Activated CD8-positive, alpha-beta memory T cell treated with anti-CD3 and anti-CD28 coated beads, Interleukin-2, amount 50 U/mL, for 24 hours (primary cell): ENCODE data around the gene BFSP1.

Experiments used
- DNase-seq: peaks from one replicate; pipeline ENCODE4 v3.0.0-alpha.2; 2020; ENCODE audit errors: extremely low read depth

Gene BFSP1

GRCh38 chr20:17497821-17498580 lies 33.2 kb downstream of the BFSP1 start:
- DNase-seq = no peak

- DNase-seq = no peak
Observed at GRCh38 chr20:17495826-17496225, 35.4 kb downstream of the BFSP1 start.

GRCh38 chr20:17494201-17494600 lies 37.0 kb downstream of the BFSP1 start:
- DNase-seq = no peak

DNA sequence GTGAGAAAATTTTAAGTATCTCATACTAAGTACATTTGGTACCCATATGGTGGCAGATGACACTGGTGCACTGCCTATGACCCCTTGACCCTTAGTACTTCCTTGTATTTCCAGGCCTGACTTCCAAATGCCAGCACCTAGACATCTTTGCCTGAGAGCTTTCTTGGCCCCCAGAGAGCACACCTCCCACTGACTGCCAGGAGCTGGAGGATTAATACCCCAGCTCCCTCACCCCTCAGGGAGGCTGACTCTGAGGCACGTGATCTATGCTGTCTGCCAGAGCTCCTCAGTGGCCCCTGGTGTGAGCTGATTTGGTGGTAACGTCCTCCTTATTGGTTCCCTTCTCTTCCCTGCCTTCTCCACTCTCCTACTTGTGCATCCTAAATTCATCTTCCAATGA lies 38.0 kb downstream of the BFSP1 start:
- no peak for DNase-seq

- DNase-seq = no peak
Observed at GRCh38 chr20:17491488-17491887, 39.7 kb downstream of the BFSP1 start.

DNA sequence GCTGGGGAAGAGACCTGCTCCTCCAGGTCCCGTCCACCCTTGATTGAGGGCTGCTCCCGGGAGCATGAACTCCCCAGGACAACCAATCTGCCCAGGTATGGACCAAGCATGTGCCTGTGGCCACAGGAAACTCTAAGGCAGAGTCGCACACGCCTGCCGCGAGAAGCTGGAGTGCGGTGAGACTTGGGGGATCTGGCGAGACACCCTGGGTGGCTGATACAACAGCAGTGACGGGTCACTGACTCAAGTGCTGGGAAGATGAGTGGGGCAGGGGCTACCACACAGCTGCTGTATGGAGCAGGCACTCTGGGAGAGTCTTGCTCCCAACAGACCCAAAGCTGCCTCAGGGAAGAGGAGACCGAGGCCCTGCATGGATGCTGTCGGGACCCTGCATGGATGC lies 40.1 kb downstream of the BFSP1 start:
- DNase-seq = no peak

DNA sequence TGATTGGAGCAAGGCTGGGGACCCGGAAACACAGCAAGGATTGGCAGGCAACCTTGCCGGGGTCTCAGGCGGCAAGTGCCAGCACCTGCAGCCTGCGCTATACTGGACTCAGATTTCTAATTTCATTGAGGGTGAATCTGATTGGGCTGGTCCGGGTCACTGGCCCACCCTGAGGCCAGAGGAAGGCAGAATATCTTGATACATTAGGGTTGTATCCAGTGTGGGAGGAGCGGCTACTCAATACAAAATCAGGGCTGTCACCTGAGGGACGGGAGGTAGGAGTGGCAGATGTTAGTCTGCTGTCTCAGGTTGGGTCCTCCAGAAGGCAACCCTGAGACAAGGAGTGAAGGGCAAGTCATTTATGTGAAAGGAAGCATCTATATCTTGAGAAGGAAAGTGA lies 40.7 kb downstream of the BFSP1 start:
- no peak for DNase-seq

DNA sequence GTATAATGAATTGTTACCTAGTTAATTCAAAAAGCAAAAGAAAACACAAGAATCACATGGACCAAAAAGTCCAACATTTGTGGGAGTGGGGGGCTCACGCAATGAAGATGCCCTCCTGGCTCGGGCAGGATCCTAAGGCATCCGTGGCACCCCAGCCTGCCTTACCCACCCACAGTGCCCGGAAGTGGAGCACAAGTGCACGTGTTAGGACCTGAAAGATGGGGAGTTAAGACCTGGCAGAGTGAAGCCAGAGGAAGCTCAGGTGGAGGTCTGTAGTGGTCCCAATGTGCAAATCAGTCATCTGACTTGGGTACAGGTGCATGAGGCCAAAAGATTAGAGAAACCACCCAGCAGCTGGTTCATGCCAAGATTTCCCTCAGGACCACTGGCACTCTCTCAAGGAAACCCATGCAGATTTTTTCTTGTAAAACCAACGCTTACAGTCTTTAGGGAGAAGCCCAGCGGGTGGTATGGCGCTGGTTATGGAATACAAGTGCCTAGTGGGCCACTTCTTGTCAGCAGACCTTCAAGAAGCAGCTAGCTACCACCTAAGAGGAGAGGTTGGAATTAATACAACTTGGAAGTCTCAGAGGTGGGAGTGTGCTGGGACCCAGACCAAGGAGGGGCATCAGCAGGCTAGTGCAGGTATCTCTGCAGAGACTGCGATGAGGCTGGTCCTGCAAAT lies 42.1 kb downstream of the BFSP1 start:
- DNase-seq = no peak

- no peak for DNase-seq
Observed at GRCh38 chr20:17485017-17485416, 46.2 kb downstream of the BFSP1 start.

- no peak for DNase-seq
Observed at GRCh38 chr20:17482536-17482935, 48.6 kb downstream of the BFSP1 start.

DNA sequence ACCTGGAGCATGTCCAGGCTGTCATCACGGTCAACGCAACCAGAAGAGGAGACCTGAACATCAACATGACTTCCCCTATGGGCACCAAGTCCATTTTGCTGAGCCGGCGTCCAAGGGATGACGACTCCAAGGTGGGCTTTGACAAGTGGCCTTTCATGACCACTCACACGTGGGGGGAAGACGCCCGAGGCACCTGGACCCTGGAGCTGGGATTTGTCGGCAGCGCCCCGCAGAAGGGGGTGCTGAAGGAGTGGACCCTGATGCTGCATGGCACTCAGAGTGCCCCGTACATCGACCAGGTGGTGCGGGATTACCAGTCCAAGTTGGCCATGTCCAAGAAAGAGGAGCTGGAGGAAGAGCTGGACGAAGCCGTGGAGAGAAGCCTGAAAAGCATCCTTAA lies 49.5 kb downstream of the BFSP1 start:
- no peak for DNase-seq

DNA sequence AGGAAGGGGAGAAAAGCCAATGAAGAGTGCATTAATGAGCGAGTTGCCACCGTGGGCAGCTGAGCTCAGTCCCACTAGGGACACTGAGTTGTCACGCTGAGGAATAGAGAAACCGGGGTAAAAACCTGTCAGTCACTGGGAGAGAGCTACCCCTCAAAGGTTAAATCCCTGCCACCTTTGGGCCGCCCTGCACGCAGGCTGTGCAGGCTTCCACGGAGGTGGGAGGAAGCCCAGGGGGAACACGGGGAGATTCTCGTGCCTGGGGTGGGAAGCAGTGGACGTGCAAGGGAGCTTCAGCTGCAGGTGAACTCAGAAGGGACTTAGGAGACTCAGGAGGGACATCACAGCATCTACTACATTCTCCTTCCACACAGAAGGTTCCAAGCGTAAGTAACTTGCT lies 50.5 kb downstream of the BFSP1 start:
- DNase-seq = no peak

GRCh38 chr20:17479063-17479657 lies 52.0 kb downstream of the BFSP1 start:
- DNase-seq = no peak

DNA sequence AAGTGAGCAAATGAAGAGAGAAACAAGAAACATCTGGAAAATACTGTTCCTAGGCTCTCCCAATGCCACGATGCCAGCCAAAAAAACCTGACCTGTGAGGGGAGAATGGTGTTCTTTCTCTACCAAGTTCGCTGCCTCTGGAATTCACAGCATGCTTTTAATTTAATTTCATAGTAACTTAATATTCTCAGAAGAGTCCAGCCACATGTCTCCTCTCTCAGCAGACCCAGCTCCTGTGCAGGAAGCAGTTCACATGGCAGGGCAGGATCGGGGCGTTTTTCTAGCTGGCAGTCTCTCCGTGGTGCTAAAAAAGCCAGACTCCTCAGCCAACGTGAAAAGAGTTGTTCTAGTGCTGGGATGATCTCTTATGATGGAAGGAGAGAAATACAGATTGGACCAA lies 57.5 kb downstream of the BFSP1 start:
- no peak for DNase-seq

DNA sequence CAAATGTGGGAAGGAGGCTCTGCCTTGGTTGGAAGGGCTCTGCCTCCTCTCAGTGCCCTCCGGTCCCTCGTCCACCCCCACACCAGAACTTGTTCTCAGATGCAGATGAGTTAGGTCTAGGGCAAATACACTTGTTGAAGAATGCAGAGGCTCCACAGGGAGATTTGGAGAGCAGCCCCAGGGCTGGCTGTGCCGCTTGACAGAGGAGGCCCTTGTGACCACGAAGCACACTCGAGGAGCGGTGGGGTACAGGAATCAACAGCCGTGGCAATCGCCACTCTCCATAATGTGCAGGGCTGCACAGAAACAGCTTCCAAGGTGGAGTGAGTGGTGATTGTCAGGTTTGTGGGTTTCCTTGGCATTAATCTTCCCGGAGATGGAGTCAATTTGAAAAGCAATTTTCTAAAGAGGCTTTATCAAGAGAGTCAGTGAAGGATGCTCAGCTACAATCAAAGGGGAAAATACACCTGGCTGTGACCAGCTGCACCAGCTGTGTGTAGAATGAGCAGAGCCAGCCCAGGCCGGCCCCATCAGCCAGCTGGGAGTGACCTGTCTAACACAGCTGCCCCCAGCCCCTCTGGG lies 59.5 kb downstream of the BFSP1 start:
- DNase-seq = no peak

- no peak for DNase-seq
Observed at GRCh38 chr20:17470973-17471372, 60.2 kb downstream of the BFSP1 start.

DNA sequence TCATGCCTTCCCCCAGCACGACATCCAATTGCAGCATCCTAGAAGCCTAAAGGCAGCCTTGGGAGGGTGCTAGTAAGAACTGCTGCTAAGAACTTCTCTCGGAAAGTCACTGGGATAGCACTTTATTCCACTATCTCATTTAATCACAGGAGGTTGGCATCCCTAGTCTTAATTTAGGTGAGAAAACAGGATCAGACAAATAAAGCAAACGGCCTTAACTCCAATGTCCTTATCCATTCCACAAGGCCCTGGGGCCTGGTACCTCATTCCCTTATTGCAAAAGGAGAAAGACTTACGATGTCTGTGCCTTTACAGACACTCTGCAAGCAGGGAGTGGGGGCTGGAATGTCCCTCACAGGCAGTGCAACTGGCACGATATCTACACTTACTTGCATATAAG lies 60.7 kb downstream of the BFSP1 start:
- DNase-seq = no peak

- no peak for DNase-seq
Observed at GRCh38 chr20:17469246-17470030, 61.7 kb downstream of the BFSP1 start.

- no peak for DNase-seq
Observed at GRCh38 chr20:17468073-17468840, 62.9 kb downstream of the BFSP1 start.

- DNase-seq = no peak
Observed at GRCh38 chr20:17467120-17467655, 64.0 kb downstream of the BFSP1 start.

DNA sequence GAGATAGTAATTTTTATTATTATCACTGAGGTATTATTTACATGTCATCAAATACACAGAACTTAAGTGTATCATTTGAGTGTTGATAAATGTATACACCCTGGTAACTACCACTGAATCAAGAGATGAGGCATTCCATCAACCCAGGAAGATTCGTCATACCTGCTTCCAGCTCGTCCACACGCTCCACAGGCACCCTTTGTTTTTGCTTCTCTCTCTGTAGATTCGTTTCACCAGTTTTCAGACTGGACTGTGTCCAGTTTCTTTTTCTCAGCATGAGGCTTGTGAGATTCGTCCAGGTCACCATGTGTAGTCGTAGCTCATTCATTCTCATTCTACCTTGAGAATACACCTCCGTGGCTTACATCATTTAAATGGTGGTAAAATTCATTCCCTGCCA lies 64.5 kb downstream of the BFSP1 start:
- DNase-seq = no peak
